GM19468 (cell line): ENCODE results near the gene SINHCAF.
"Not testable (repeated sequence)": the region's sequence is repeated elsewhere in the genome, so short reads cannot be mapped to it uniquely, and the experiment has no call there.

Source experiments
- ATAC-seq: cut with Tn5 transposase; IDR thresholded peaks from one replicate; pipeline ENCODE4 v1.9.1; 2021; ENCODE audit warnings: mild to moderate bottlenecking, moderate library complexity, moderate number of reproducible peaks; ENCODE audit not compliant: unreplicated experiment; ENCODE audit errors: extremely low read depth

SINHCAF gene

GRCh38 chr12:31274520-31275300 lies 51.2 kb downstream of the SINHCAF start:
- ATAC-seq, result no peak

DNA sequence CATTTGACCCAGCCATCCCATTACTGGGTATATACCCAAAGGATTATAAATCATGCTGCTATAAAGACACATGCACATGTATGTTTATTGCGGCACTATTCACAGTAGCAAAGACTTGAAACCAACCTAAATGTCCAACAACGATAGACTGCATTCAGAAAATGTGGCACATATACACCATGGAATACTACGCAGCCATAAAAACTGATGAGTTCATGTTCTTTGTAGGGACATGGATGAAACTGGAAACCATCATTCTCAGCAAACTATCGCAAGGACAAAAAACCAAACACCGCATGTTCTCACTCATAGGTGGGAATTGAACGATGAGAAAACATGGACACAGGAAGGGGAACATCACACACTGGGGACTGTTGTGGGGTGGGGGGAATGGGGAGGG lies 52.2 kb downstream of the SINHCAF start:
- ATAC-seq, result not testable (repeated sequence)

DNA sequence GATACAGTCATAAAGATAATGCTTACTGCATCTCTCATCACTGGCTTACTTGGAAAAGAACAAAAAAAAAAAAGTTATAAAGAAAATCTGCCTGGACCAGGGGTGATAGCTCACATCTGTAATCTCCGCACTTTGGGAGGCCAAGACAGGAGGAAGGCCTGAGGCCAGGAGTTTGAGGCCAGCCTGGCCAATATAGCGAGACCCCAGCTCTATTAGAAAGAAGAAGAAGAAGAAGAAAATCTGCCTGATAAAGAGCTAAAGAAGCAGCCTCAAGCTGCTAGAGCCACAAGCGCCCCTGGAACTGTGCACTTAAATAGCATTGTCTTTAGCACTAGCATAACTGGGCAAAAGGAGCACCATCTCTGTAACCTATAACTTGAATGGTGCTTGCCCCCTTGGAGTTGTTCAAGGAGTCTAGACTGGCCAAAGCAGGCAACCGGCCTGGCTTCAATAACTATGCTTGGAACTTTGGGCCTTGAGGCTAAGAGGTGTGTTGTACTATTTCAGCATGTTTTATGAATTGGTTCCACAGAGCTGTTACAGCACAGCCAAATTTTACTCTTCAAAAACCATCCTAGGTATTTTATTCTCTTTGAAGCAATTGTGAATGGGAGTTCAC lies 53.2 kb downstream of the SINHCAF start:
- no peak for ATAC-seq

- no peak for ATAC-seq
Observed at GRCh38 chr12:31267966-31268365, 58.0 kb downstream of the SINHCAF start.

DNA sequence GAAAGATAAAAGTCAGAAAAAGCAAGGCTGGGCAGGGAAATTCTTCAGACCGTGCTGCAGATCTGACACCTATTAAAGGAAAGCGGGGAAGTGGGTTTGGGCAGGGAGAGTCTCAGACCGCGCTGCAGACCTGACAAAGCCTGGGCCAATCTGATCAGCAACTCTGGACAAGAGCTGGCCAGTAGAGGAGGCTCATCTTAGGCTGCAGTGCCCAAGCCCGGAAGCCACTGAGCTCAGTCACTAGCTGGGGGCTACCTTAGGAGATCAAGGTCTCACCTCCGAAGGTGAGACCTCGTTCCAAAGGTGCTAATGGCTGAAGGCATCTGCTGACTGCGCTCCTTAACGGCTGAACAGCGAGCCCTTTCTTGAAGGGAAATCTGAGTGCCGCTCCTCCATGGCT lies 60.2 kb downstream of the SINHCAF start:
- ATAC-seq, result no peak

DNA sequence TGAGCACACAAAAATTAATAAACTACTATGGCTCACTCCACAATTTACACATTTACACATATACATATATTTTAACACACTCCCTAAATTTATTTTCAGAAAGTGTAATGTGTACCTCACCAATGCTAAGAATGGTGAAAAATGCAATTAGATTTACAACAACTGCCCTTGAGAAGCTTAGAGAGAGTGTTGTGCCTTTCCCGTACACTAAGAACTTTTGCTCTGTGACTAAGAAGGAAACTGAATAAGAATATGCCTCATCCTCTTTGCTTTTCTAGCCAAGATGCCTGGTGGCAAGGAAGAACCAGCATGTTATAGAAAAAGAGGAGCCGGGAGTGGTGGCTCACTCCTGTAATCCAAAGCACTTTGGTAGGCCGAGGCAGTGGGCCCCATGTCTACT lies 62.3 kb downstream of the SINHCAF start:
- no peak for ATAC-seq

DNA sequence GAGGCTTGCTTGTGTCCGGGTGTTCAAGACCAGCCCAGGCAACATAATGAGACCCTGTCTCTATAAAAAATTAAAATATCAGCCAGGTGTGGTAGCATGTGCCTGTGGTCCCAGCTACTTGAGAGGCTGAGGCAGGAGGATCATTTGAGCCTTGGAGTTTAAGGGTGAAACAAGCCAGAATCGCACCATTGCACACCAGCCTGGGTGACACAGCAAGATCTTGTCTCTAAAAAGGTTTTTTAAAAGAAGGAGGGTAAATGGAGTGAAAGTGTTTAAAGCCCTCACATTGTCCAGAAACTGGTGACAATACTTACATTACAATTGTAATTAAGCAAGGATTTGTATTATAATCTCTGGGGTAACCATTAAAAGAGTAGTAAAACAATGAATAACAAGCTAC lies 64.2 kb downstream of the SINHCAF start:
- no peak for ATAC-seq

DNA sequence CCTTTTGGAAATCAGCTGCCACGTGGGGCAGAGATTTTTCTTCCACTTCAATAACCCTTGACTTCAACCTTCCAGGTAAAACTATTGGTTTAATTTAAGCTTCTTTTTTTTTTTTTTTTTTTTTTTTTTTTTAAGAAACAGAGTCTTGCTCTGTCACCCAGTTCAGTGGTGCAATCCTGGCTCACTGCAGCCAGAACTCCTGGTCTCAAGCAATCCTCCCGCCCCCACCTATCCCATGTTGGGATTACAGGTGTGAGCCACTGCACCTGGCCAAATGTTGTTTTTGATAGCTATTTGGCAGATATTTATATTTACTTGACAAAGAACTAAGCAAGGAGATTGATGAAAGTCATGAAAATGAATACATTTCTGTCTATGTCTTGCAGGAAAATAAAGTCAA lies 65.1 kb downstream of the SINHCAF start:
- ATAC-seq, result no peak

- ATAC-seq, result no peak
Observed at GRCh38 chr12:31259136-31259886, 66.6 kb downstream of the SINHCAF start.

GRCh38 chr12:31257784-31258183 lies 68.2 kb downstream of the SINHCAF start:
- ATAC-seq, result no peak

- not testable (repeated sequence) for ATAC-seq
Observed at GRCh38 chr12:31251707-31252611, 74.0 kb downstream of the SINHCAF start.

DNA sequence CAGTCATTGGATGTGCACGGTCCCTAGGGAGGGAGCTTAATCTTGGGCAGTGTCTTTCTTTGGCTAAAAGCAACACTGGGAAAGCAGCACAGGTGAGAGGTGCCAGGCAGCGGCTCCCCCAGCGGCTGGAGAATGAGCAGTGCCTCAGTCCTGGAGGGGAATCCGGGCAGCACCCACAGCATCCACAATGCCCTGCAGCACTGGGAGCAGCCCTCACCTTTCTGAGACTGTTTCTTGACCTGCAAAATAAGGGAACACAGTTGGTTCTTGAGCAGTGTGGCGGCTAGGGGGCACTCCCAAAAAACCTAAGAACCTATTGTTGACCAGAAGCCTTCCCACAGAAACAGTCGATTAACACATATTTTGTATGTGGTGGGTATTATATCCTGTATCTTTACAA lies 75.8 kb downstream of the SINHCAF start:
- ATAC-seq, result no peak

GRCh38 chr12:31249356-31249755 lies 76.6 kb downstream of the SINHCAF start:
- no peak for ATAC-seq

- ATAC-seq, result no peak
Observed at GRCh38 chr12:31248815-31249214, 77.1 kb downstream of the SINHCAF start.

GRCh38 chr12:31248337-31248736 lies 77.6 kb downstream of the SINHCAF start:
- ATAC-seq, result no peak

DNA sequence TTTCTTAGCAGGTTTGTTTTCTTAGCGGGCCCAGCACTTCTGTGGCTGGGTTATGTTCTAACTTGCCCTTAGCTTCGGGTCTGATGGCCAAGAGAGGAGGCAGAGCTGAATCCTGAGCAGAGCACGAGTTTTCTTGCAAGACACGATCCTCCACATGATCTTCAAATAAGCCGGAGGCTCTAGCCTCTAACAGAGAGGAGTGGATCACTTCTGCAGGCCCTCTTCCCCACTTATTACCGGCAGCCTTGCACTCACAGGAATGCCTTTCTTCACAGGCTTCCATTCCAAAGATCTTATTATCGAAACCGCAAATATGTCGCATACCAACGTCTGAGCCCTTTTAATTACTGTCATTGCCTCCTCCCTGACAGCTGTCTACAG lies 79.5 kb downstream of the SINHCAF start:
- no peak for ATAC-seq

DNA sequence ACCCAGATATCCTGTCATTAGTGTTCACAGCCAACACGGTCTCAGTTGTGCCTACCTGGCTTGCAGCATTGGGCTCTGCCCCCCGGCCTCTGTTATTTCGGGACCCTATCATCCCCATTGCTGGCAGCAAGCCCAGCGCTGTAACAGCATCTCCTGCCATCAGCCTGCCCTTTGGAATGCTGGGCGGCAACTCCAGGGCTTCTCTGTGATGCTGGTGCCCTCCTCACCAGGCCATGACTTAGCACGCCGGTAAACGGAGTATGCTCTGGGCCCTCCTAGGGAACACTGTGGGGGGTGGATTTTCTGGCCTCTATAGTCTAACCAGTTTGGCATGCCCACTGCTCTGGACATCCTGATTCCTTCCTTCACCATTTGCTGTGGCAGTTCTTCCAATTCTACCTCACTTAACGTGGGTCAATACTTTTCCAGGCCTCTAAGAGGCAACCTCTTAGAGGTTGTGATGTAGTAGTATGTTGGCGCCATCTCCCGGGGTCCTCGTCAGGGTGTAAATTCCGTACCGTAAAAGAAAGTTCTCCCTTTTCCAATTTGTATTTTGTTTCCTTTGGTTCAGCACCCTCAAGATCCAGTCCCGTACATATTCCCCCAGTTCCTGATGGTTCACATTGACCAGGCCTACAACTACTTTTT lies 80.0 kb downstream of the SINHCAF start:
- ATAC-seq, result no peak

- ATAC-seq, result not testable (repeated sequence)
Observed at GRCh38 chr12:31242418-31242817, 83.5 kb downstream of the SINHCAF start.

- ATAC-seq, result peak; percentile 66
Observed at GRCh38 chr12:31238764-31239387, 87.1 kb downstream of the SINHCAF start.
